ENCODE measurements around the gene ZNF207.

GRCh38 chr17:32388613-32389459 is 38.9 kb downstream of the ZNF207 start:
- TF ChIP-seq CTCF (IDR thresholded peaks at IDR 0.05) = no peak
- TF ChIP-seq BHLHE40 (IDR thresholded peaks at IDR 0.05; ENCODE audit: low read depth, low read length) = no peak
- TF ChIP-seq NFE2L2 (conservative IDR thresholded peaks at IDR 0.05; ENCODE audit: low read length) = no peak
- TF ChIP-seq PBX3 (IDR thresholded peaks at IDR 0.05) = no peak
- no peak for TF ChIP-seq HOXA7 (CRISPR knock-in tag; IDR thresholded peaks at IDR 0.05)
- no peak for TF ChIP-seq RAD21 (conservative IDR thresholded peaks at IDR 0.05 in 1 of 2, IDR thresholded peaks at IDR 0.05 in 1 of 2)
- TF ChIP-seq CHD2 (IDR thresholded peaks at IDR 0.05; ENCODE audit: low read length, partially characterized antibody) = no peak
- TF ChIP-seq EP300 (IDR thresholded peaks at IDR 0.05) = no peak
- TF ChIP-seq MAX (IDR thresholded peaks at IDR 0.05) = no peak
